Measurements from ENCODE around the gene RIN2. TPM values are rescaled to one million over a fixed set of nuclear protein-coding genes. Genes with fewer than 3 reads are reported as not detected.

Gene RIN2
- total RNA-seq, 2 donors from 2014 or later = 17.0 to 19.6 TPM

- WGBS, 2 experiments (ENCODE audit: insufficient coverage in 1 of 2, insufficient read length in 1 of 2) = 94 to 95% methylated on average over 4 of the region's 4 CpGs
- Mint-ChIP-seq H3K27ac (no peak overlapping the region), H3K9me3 (peaks cover 6% of the 10 kb centered on the region), H3K4me3 (no peak overlapping the region), H3K4me1 (peaks cover 23% of the 10 kb centered on the region), H3K36me3 (ENCODE audit: low read depth) (no peaks in the 10 kb centered on the region), H3K27me3 (ENCODE audit: insufficient read depth) (peaks cover 1% of the 10 kb centered on the region)
- no peaks in the 10 kb centered on the region for H3K27me3 ChIP-seq (ENCODE audit: control insufficient read depth, insufficient read depth, low read length, poor library complexity, severe bottlenecking)
- H3K9ac ChIP-seq (ENCODE audit: extremely low read depth, low read length, poor library complexity, severe bottlenecking) = no peak overlapping the region
- H3K4me1 ChIP-seq (ENCODE audit: control insufficient read depth, insufficient read depth, low read length) = no peaks in the 10 kb centered on the region
- H3K36me3 ChIP-seq (ENCODE audit: control insufficient read depth, insufficient read depth, low read length) = no peaks in the 10 kb centered on the region
- peaks cover 9% of the 10 kb centered on the region for H3K9me3 ChIP-seq (ENCODE audit: control insufficient read depth, low read length)
- H3K27ac ChIP-seq (ENCODE audit: low read depth, low read length) = no peak overlapping the region
- no peak for DNase-seq
- no peak for TF ChIP-seq CTCF (conservative IDR thresholded peaks at IDR 0.05)
- H3K4me3 ChIP-seq (ENCODE audit: low read length) = no peak overlapping the region
These were observed 10.2 kb upstream of the RIN2 start for GRCh38 chr20:19747903-19748302.

GRCh38 chr20:19748681-19749080, 9.4 kb upstream of the RIN2 start:
- peaks cover 3% of the 10 kb centered on the region for H3K27me3 Mint-ChIP-seq (ENCODE audit: insufficient read depth)
- no peak for TF ChIP-seq CTCF (conservative IDR thresholded peaks at IDR 0.05)
- Histone ChIP-seq H3K4me1 (ENCODE audit: control insufficient read depth, insufficient read depth, low read length) (no peaks in the 10 kb centered on the region), H3K4me3 (ENCODE audit: low read length) (no peak overlapping the region), H3K36me3 (ENCODE audit: control insufficient read depth, insufficient read depth, low read length) (no peaks in the 10 kb centered on the region), H3K9me3 (ENCODE audit: control insufficient read depth, low read length) (peaks cover 9% of the 10 kb centered on the region), H3K27ac (ENCODE audit: low read depth, low read length) (no peak overlapping the region), H3K9ac (ENCODE audit: extremely low read depth, low read length, poor library complexity, severe bottlenecking) (no peak overlapping the region), H3K27me3 (ENCODE audit: control insufficient read depth, insufficient read depth, low read length, poor library complexity, severe bottlenecking) (no peaks in the 10 kb centered on the region)
- peaks cover 23% of the 10 kb centered on the region for H3K4me1 Mint-ChIP-seq
- H3K9me3 Mint-ChIP-seq = peaks cover 6% of the 10 kb centered on the region
- H3K36me3 Mint-ChIP-seq (ENCODE audit: low read depth) = no peaks in the 10 kb centered on the region
- H3K27ac Mint-ChIP-seq = no peak overlapping the region
- H3K4me3 Mint-ChIP-seq = no peak overlapping the region
- WGBS, 2 experiments (ENCODE audit: insufficient coverage in 1 of 2, insufficient read length in 1 of 2) = 86 to 100% methylated on average over 1 of the region's 2 CpGs
- DNase-seq = no peak

GRCh38 chr20:19749618-19750071, 8.4 kb upstream of the RIN2 start:
- no peak overlapping the region for H3K9ac ChIP-seq (ENCODE audit: extremely low read depth, low read length, poor library complexity, severe bottlenecking)
- 33 to 38% methylated on average over 3 of the region's 3 CpGs for WGBS, 2 experiments (ENCODE audit: insufficient coverage in 1 of 2, insufficient read length in 1 of 2)
- Mint-ChIP-seq H3K9me3 (peaks cover 6% of the 10 kb centered on the region), H3K27me3 (ENCODE audit: insufficient read depth) (peaks cover 4% of the 10 kb centered on the region), H3K4me3 (no peak overlapping the region), H3K4me1 (peaks cover 21% of the 10 kb centered on the region), H3K27ac (no peak overlapping the region), H3K36me3 (ENCODE audit: low read depth) (no peaks in the 10 kb centered on the region)
- no peaks in the 10 kb centered on the region for H3K4me1 ChIP-seq (ENCODE audit: control insufficient read depth, insufficient read depth, low read length)
- no peaks in the 10 kb centered on the region for H3K27me3 ChIP-seq (ENCODE audit: control insufficient read depth, insufficient read depth, low read length, poor library complexity, severe bottlenecking)
- H3K4me3 ChIP-seq (ENCODE audit: low read length) = no peak overlapping the region
- H3K36me3 ChIP-seq (ENCODE audit: control insufficient read depth, insufficient read depth, low read length) = no peaks in the 10 kb centered on the region
- no peak for TF ChIP-seq CTCF (conservative IDR thresholded peaks at IDR 0.05)
- no peak for DNase-seq
- peaks cover 9% of the 10 kb centered on the region for H3K9me3 ChIP-seq (ENCODE audit: control insufficient read depth, low read length)
- no peak overlapping the region for H3K27ac ChIP-seq (ENCODE audit: low read depth, low read length)
